GM18868 (cell line): ENCODE results near the gene EIF2B5.
"Not testable (repeated sequence)": the region's sequence is repeated elsewhere in the genome, so short reads cannot be mapped to it uniquely, and the experiment has no call there.

Experiments used
- ATAC-seq: cut with Tn5 transposase; IDR thresholded peaks from one replicate; pipeline ENCODE4 v1.9.1; 2021; ENCODE audit warnings: mild to moderate bottlenecking, moderate library complexity; ENCODE audit not compliant: unreplicated experiment

EIF2B5 gene

DNA sequence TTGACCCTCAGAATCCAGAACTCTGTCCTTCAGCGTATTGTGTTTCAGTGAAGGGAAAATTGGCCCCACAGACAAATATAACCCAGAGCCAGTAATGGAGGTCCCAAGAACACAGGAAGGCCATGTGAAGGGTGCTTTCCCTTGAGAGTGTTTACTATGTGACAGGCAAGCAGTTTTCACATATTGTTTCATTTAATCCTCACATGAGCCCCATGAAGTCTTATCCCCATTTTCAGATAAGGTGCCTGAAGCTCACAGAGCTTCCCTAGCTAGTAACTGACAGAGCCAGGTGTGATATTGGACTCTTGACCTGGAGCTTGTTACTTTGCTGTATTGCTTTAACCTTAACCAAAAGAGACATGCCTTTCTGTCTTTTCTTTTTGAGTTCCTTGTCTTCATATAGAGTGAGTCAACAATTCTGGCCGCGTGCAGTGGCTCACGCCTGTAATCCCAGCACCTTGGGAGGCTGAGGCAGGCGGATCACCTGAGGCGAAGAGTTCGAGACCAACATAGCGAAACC is 10.7 kb downstream of the EIF2B5 start:
- no peak for ATAC-seq

DNA sequence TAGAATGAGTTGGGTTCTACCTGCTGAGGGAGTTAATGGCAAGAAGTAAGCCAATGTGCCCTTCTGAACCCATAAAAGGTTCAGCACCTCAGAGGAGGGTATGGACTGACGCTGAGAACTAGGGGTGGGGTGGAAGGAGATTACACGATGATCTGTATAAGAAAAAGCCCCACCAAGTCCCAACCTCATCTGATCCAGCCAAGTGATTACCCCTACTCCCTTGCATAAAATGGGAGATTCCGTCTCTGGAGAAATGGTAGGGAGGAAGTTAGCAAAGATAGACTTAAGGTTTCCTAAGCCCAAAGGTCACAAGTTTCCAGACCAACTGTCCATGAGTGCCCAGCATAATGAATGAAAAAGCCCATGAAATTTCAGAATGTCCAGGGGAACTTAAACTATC is 12.9 kb downstream of the EIF2B5 start:
- ATAC-seq = no peak

- ATAC-seq = no peak
Observed at GRCh38 chr3:184149123-184149522, 14.0 kb downstream of the EIF2B5 start.

- ATAC-seq = not testable (repeated sequence)
Observed at GRCh38 chr3:184149770-184150169, 14.6 kb downstream of the EIF2B5 start.

- peak; percentile 77 for ATAC-seq
Observed at GRCh38 chr3:184154885-184155643, 19.9 kb downstream of the EIF2B5 start, which contains the start of gene DVL3. Gene DVL3, plus strand, starts transcription at chr3:184155377. Its CDS starts 259 bp downstream, at chr3:184155636.

- ATAC-seq = peak; percentile 20
Observed at GRCh38 chr3:184155644-184156521, 20.7 kb downstream of the EIF2B5 start.

- no peak for ATAC-seq
Observed at GRCh38 chr3:184156522-184156955, 21.4 kb downstream of the EIF2B5 start.

DNA sequence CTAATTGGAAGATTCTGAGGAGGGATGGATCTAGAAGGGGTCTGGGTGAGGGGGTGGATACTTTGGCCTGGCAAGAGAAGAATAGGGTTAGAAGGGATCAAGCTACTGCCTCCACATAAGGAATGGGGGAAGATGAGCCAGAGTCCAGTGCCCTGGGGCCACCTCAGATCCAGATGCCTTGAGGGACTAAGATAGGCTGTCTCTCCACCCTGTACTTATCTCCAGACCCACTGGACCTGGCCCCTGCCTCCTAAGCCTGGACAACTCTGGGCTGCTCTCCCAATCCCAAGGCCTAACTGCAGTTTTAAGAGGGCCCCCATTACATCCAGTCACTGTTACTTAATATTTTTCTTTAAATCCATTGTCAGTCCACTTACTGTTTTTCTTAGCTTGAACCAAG is 22.0 kb downstream of the EIF2B5 start:
- no peak for ATAC-seq

DNA sequence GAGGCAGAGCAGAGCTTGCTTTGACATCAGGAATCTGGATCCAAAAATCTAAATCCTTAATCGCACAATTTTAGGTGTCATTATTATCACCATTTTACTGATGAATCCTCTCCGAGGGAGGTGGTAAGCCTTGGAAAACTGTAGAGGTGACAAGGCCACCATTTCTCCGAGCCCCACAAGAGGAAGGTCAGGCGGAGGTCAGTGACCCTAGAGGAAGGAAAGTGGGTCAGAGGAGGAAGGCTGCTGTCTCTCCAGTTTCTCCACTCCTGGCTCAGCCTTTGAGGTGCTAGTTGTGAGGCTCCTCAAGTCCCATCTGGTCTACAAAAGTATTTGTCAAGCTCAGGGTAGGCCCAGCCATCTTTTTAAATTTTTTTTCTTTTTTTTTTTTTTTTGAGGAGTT is 23.2 kb downstream of the EIF2B5 start:
- no peak for ATAC-seq

DNA sequence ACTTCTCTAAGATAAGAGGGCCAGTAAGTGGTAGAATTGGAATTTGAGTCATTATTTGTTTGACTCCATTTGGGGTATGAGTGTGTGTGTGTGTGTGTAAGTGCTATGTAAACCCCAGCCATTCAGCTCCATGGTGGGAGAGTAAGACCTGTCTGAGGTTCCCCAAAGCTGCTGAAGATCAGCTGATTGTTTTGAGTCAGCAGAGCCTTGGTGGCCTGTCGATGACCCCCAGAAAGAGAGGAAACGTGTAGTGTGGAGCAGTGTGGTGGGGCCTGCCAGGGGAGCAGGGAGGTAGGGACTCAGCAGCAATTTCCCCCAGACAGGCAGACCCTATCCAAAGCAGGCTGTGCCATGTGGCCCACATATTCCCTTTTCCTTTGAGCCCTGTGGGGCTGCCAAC is 25.3 kb downstream of the EIF2B5 start:
- peak; percentile 88 for ATAC-seq

- not testable (repeated sequence) for ATAC-seq
Observed at GRCh38 chr3:184162571-184163070, 27.5 kb downstream of the EIF2B5 start.

DNA sequence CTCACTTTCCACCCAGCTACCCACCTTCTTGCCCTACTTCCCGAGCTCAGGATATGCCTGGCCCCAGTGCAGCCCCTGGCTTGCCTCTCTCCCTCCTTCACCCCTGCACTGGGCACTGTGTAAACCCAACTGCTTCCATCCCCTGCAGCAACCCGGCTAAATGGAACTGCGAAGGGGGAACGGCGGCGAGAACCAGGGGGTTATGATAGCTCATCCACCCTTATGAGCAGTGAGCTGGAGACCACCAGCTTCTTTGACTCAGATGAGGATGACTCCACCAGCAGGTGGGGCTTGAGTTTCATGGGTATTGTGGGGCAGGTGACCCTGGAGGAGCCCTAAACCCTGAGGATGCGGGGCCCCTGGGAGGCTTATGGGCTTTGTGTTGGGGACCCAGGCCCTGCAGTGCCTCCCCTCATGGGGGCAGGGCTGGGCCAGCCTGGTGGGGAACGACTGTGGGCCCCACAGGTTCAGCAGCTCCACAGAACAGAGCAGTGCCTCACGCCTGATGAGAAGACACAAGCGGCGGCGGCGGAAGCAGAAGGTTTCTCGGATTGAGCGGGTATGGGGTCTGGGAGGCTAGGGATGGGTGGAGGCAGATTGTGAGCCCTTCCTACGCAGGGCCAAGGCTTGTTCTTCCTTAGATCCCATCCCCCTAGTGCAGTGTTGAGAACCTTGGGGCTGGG is 29.6 kb downstream of the EIF2B5 start:
- no peak for ATAC-seq

GRCh38 chr3:184165543-184165942 is 30.4 kb downstream of the EIF2B5 start:
- ATAC-seq = no peak

DNA sequence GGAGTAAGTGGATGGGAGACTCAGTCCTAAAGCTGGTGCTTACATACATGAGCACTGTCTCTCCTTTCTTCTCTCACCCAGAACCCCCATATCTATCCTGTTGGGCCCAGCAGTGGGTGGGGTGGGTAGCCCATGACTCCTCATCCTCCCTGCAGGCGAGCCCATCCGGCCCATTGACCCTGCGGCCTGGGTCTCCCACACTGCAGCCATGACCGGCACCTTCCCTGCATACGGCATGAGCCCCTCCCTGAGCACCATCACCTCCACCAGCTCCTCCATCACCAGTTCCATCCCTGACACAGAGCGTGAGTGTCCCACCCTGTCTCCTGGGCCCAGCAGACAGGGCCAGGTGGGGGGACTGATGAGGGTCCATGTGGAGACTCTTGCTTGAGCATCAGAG is 31.5 kb downstream of the EIF2B5 start:
- no peak for ATAC-seq

DNA sequence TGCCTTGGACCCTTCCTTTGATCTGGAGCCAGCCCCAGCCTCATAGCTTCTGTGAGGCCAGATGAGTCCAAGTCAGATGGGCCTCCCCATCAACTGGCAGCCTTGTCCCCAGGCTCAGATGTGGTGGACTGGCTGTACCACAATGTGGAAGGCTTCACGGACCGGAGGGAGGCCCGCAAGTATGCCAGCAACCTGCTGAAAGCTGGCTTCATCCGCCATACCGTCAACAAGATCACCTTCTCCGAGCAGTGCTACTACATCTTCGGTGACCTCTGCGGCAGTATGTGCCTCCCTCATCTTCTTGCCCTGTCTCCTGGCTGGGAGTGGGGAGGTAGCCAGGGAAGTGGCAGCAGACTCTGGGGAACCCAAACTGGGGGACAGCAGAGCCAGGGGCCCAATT is 32.6 kb downstream of the EIF2B5 start:
- ATAC-seq = no peak

GRCh38 chr3:184168363-184169120 is 33.4 kb downstream of the EIF2B5 start:
- ATAC-seq = no peak

DNA sequence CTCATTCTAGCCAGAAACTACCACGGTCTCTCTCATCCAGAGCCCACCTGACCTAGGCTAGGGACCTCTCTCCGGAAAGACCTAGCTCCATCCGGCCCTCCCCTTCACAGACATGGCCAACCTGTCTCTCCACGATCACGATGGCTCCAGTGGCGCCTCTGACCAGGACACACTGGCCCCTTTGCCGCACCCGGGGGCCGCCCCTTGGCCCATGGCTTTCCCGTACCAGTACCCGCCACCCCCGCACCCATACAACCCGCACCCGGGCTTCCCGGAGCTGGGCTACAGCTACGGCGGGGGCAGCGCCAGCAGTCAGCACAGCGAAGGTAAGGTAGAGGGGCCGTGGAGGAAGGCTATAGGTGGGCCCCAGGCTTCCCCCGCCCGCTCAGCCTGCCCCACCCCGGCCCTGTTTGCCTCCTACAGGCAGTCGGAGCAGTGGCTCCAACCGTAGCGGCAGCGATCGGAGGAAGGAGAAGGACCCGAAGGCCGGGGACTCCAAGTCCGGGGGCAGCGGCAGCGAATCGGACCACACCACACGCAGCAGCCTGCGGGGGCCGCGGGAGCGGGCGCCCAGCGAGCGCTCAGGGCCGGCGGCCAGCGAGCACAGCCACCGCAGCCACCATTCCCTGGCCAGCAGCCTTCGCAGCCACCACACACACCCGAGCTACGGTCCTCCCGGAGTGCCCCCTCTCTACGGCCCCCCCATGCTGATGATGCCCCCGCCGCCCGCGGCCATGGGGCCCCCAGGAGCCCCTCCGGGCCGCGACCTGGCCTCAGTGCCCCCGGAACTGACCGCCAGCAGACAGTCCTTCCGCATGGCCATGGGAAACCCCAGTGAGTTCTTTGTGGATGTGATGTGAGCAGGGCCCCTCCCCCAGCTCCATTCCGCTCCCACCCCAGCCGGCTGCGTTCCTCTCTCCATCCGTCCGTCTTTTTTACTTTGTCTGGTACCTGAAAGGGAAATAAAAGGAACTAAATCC is 35.0 kb downstream of the EIF2B5 start:
- ATAC-seq = no peak

GRCh38 chr3:184171562-184171961 is 36.4 kb downstream of the EIF2B5 start:
- ATAC-seq = no peak
